Activated CD8-positive, alpha-beta T cell treated with anti-CD3 and anti-CD28 coated beads for 36 hours (primary cell): ENCODE data around the gene RIMBP2. TPM values are rescaled to one million over a fixed set of nuclear protein-coding genes. Genes with fewer than 3 reads are reported as not detected.

Experiments
- ATAC-seq: fragments of 200-7000 bp; cut with Tn5 transposase; one replicate; pipeline ENCODE4 v1.10.0; 2021; ENCODE audit warnings: mild to moderate bottlenecking, moderate library complexity
- CTCF ChIA-PET: fragments of 350-600 bp; sonication (Branson Sonifier 250); formaldehyde crosslinking; loops from one replicate; lab custom pipeline; 2021; ENCODE audit warnings: antibody characterized with exemption; lab: Charles Lee
- POLR2A ChIA-PET: fragments of 350-600 bp; sonication (Branson Sonifier 250); formaldehyde crosslinking; loops from one replicate; lab custom pipeline; 2021; ENCODE audit warnings: antibody characterized with exemption; lab: Charles Lee
- DNase-seq: peaks from one replicate; pipeline ENCODE4 v3.0.0-alpha.2; 2020
- H3K27ac Mint-ChIP-seq: one replicate; pipeline ENCODE4 v1.8.0; 2021; ENCODE audit warnings: mild to moderate bottlenecking, mixed read lengths
- H3K27me3 Mint-ChIP-seq: one replicate; pipeline ENCODE4 v1.8.0; 2021; ENCODE audit warnings: mixed read lengths
- H3K36me3 Mint-ChIP-seq: one replicate; pipeline ENCODE4 v1.8.0; 2021; ENCODE audit warnings: low read depth, mixed read lengths
- H3K4me1 Mint-ChIP-seq: one replicate; pipeline ENCODE4 v1.8.0; 2021; ENCODE audit warnings: low read depth, mixed read lengths
- H3K4me3 Mint-ChIP-seq: one replicate; pipeline ENCODE4 v1.8.0; 2021; ENCODE audit warnings: mild to moderate bottlenecking, moderate library complexity, mixed read lengths
- H3K9me3 Mint-ChIP-seq: one replicate; pipeline ENCODE4 v1.8.0; 2021; ENCODE audit warnings: mixed read lengths
- CTCF ChIP-seq: fragments of 200-600 bp; IDR thresholded peaks from one replicate; pipeline ENCODE4 v1.8.0; 2022; ENCODE audit warnings: antibody characterized with exemption, mild to moderate bottlenecking
- intact Hi-C: fragments of 100-400 bp; cut with micrococcal nuclease; formaldehyde crosslinking; loops from one replicate; pipeline ENCODE4 v1.10.0; 2022
- total RNA-seq, 2 experiments: library from RNA; stranded (reverse); gene quantifications; one replicate each; pipeline ENCODE4 v1.2.3, GENCODE V29; 2021

RIMBP2 gene
- total RNA-seq, 2 experiments from 2014 or later: not detected

- no peak overlapping the region for H3K27ac Mint-ChIP-seq
- no peak overlapping the region for H3K4me3 Mint-ChIP-seq
- intact Hi-C loops: no loop called here
- CTCF ChIA-PET: no interaction called here
- H3K4me1 Mint-ChIP-seq: no peaks in the 10 kb centered on the region
- TF ChIP-seq CTCF: no peak
- no peaks in the 10 kb centered on the region for H3K9me3 Mint-ChIP-seq
- peaks cover 6% of the 10 kb centered on the region for H3K27me3 Mint-ChIP-seq
- DNase-seq (no peak), ATAC-seq (no peak)
- no peaks in the 10 kb centered on the region for H3K36me3 Mint-ChIP-seq
- POLR2A ChIA-PET: no interaction called here
Observed at GRCh38 chr12:130525384-130526172, 190.5 kb downstream of the RIMBP2 start.

GRCh38 chr12:130524759-130525158 lies 191.3 kb downstream of the RIMBP2 start:
- Mint-ChIP-seq H3K36me3 (no peaks in the 10 kb centered on the region), H3K27me3 (peaks cover 6% of the 10 kb centered on the region), H3K4me1 (no peaks in the 10 kb centered on the region), H3K4me3 (no peak overlapping the region), H3K9me3 (no peaks in the 10 kb centered on the region), H3K27ac (no peak overlapping the region)
- intact Hi-C loops: no loop called here
- no peak for ATAC-seq
- CTCF ChIA-PET: no interaction called here
- TF ChIP-seq CTCF: no peak
- DNase-seq: no peak
- POLR2A ChIA-PET: no interaction called here

GRCh38 chr12:130523863-130524614 lies 192.1 kb downstream of the RIMBP2 start:
- ATAC-seq (no peak), DNase-seq (no peak)
- CTCF ChIA-PET: no interaction called here
- Mint-ChIP-seq H3K4me1 (no peaks in the 10 kb centered on the region), H3K27me3 (peaks cover 6% of the 10 kb centered on the region), H3K4me3 (no peak overlapping the region), H3K36me3 (no peaks in the 10 kb centered on the region), H3K27ac (no peak overlapping the region), H3K9me3 (no peaks in the 10 kb centered on the region)
- intact Hi-C loops: no loop called here
- POLR2A ChIA-PET: no interaction called here
- no peak for TF ChIP-seq CTCF

GRCh38 chr12:130523208-130523607 lies 192.9 kb downstream of the RIMBP2 start:
- H3K27me3 Mint-ChIP-seq: peaks cover 6% of the 10 kb centered on the region
- no peak overlapping the region for H3K27ac Mint-ChIP-seq
- no peak overlapping the region for H3K4me3 Mint-ChIP-seq
- ChIA-PET CTCF (no interaction called here), POLR2A (no interaction called here)
- H3K36me3 Mint-ChIP-seq: no peaks in the 10 kb centered on the region
- no peak for TF ChIP-seq CTCF
- no peaks in the 10 kb centered on the region for H3K4me1 Mint-ChIP-seq
- no peaks in the 10 kb centered on the region for H3K9me3 Mint-ChIP-seq
- intact Hi-C loops: no loop called here
- no peak for ATAC-seq
- DNase-seq: no peak

- Mint-ChIP-seq H3K27me3 (peaks cover 3% of the 10 kb centered on the region), H3K9me3 (no peaks in the 10 kb centered on the region), H3K4me3 (no peak overlapping the region), H3K4me1 (no peaks in the 10 kb centered on the region), H3K36me3 (no peaks in the 10 kb centered on the region), H3K27ac (no peak overlapping the region)
- no peak for TF ChIP-seq CTCF
- CTCF ChIA-PET: no interaction called here
- POLR2A ChIA-PET: no interaction called here
- ATAC-seq (no peak), DNase-seq (no peak)
- intact Hi-C loops: no loop called here
Observed at GRCh38 chr12:130522244-130522834, 193.8 kb downstream of the RIMBP2 start.
